ENCODE measurements around the gene VRTN.
"Not testable (repeated sequence)": the region's sequence is repeated elsewhere in the genome, so short reads cannot be mapped to it uniquely, and the experiment has no call there.

Gene VRTN

GRCh38 chr14:74348241-74348734, at the start of gene VRTN:
Gene VRTN, plus strand, starts transcription at chr14:74348471. Its CDS starts 8,313 bp downstream, at chr14:74356784.
- DNase-seq (ENCODE audit: low read depth in 3 of 3, low spot score in 1 of 3) = no peak

GRCh38 chr14:74299061-74299545, 49.2 kb upstream of the VRTN start:
- no peak for DNase-seq (ENCODE audit: low read depth in 3 of 3, low spot score in 1 of 3)

GRCh38 chr14:74301594-74302151, 46.6 kb upstream of the VRTN start:
- no peak for DNase-seq (ENCODE audit: low read depth in 3 of 3, low spot score in 1 of 3)

GRCh38 chr14:74302152-74302628, 46.1 kb upstream of the VRTN start:
- DNase-seq (ENCODE audit: low read depth in 3 of 3, low spot score in 1 of 3) = no peak

GRCh38 chr14:74302634-74303569, 45.4 kb upstream of the VRTN start, which contains the start of gene ABCD4:
Gene ABCD4, minus strand, starts transcription at chr14:74302934. Its CDS starts 22 bp downstream, at chr14:74302912.
- peak; percentile 65 to 76 (median 67) for DNase-seq (ENCODE audit: low read depth in 3 of 3, low spot score in 1 of 3)

- DNase-seq (ENCODE audit: low read depth in 3 of 3, low spot score in 1 of 3) = no peak
Measured at GRCh38 chr14:74308695-74309094, 39.6 kb upstream of the VRTN start.

- DNase-seq (ENCODE audit: low read depth in 3 of 3, low spot score in 1 of 3) = no peak
Measured at GRCh38 chr14:74309125-74310022, 38.9 kb upstream of the VRTN start.

GRCh38 chr14:74312161-74312560, 36.1 kb upstream of the VRTN start:
- no peak for DNase-seq (ENCODE audit: low read depth in 3 of 3, low spot score in 1 of 3)

GRCh38 chr14:74313601-74314000, 34.7 kb upstream of the VRTN start:
- DNase-seq (ENCODE audit: low read depth in 3 of 3, low spot score in 1 of 3) = no peak

GRCh38 chr14:74314576-74314975, 33.7 kb upstream of the VRTN start:
- no peak for DNase-seq (ENCODE audit: low read depth in 3 of 3, low spot score in 1 of 3)

GRCh38 chr14:74324931-74325361, 23.3 kb upstream of the VRTN start:
- no peak for DNase-seq (ENCODE audit: low read depth in 3 of 3, low spot score in 1 of 3)

GRCh38 chr14:74325446-74325845, 22.8 kb upstream of the VRTN start:
- no peak for DNase-seq (ENCODE audit: low read depth in 3 of 3, low spot score in 1 of 3)

GRCh38 chr14:74326369-74327152, 21.7 kb upstream of the VRTN start:
- DNase-seq (ENCODE audit: low read depth in 3 of 3, low spot score in 1 of 3) = no peak

- not testable (repeated sequence) for DNase-seq (ENCODE audit: low read depth in 3 of 3, low spot score in 1 of 3)
Measured at GRCh38 chr14:74329950-74330552, 18.2 kb upstream of the VRTN start.

GRCh38 chr14:74333909-74334308, 14.4 kb upstream of the VRTN start:
- DNase-seq (ENCODE audit: low read depth in 3 of 3, low spot score in 1 of 3) = no peak

- DNase-seq (ENCODE audit: low read depth in 3 of 3, low spot score in 1 of 3) = no peak
Measured at GRCh38 chr14:74346341-74346740, 1.9 kb upstream of the VRTN start.

- no peak for DNase-seq (ENCODE audit: low read depth in 3 of 3, low spot score in 1 of 3)
Measured at GRCh38 chr14:74347097-74347794, 1.0 kb upstream of the VRTN start.

GRCh38 chr14:74347795-74348100, 523 bp upstream of the VRTN start:
- no peak for DNase-seq (ENCODE audit: low read depth in 3 of 3, low spot score in 1 of 3)
